ENCODE data around the gene POU6F2.
A peak's percentile ranks its signal among the peaks of the same experiment; 100 is the strongest.
"Not testable (repeated sequence)": the region's sequence is repeated elsewhere in the genome, so short reads cannot be mapped to it uniquely, and the experiment has no call there.

Gene POU6F2

GRCh38 chr7:39324139-39324760 is 346.5 kb downstream of the POU6F2 start:
- no peaks in the 10 kb centered on the region for H3F3A ChIP-seq (ENCODE audit: insufficient read depth, low read length)
- no peaks in the 10 kb centered on the region for H3K9me2 ChIP-seq (replicated peaks; ENCODE audit: insufficient read depth, low read length)
- no peak overlapping the region for H3K27ac ChIP-seq (ENCODE audit: low read length)
- H3K4me1 ChIP-seq (ENCODE audit: low read length): no peaks in the 10 kb centered on the region
- H3K36me3 ChIP-seq (replicated peaks; ENCODE audit: insufficient read depth, low read length): no peaks in the 10 kb centered on the region
- no peak overlapping the region for H3K4me3 ChIP-seq (ENCODE audit: low read length)
- H4K20me1 ChIP-seq (ENCODE audit: insufficient read depth, low read length): no peaks in the 10 kb centered on the region
- H3K4me2 ChIP-seq (ENCODE audit: low read depth, low read length): no peak overlapping the region
- no peaks in the 10 kb centered on the region for H3K79me2 ChIP-seq (ENCODE audit: low read length)
- H3K27me3 ChIP-seq (replicated peaks; ENCODE audit: insufficient read depth, low read length): no peaks in the 10 kb centered on the region
- TF ChIP-seq EZH2phosphoT487 (IDR thresholded peaks at IDR 0.05; ENCODE audit: low read length): no peak
- TF ChIP-seq, protein P1, sequence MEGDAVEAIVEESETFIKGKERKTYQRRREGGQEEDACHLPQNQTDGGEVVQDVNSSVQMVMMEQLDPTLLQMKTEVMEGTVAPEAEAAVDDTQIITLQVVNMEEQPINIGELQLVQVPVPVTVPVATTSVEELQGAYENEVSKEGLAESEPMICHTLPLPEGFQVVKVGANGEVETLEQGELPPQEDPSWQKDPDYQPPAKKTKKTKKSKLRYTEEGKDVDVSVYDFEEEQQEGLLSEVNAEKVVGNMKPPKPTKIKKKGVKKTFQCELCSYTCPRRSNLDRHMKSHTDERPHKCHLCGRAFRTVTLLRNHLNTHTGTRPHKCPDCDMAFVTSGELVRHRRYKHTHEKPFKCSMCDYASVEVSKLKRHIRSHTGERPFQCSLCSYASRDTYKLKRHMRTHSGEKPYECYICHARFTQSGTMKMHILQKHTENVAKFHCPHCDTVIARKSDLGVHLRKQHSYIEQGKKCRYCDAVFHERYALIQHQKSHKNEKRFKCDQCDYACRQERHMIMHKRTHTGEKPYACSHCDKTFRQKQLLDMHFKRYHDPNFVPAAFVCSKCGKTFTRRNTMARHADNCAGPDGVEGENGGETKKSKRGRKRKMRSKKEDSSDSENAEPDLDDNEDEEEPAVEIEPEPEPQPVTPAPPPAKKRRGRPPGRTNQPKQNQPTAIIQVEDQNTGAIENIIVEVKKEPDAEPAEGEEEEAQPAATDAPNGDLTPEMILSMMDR (IDR thresholded peaks at IDR 0.05; ENCODE audit: low read length): no peak
- TF ChIP-seq EZH2 (optimal IDR thresholded peaks at IDR 0.05; ENCODE audit: low read depth, low read length): no peak
- no peaks in the 10 kb centered on the region for H3K9me3 ChIP-seq (replicated peaks; ENCODE audit: insufficient read depth, low read length)
- no peak overlapping the region for H3K9ac ChIP-seq (ENCODE audit: low read length)
- H2AFZ ChIP-seq (ENCODE audit: low read length): no peak overlapping the region
- DNase-seq: no peak

GRCh38 chr7:39331607-39332006 is 353.9 kb downstream of the POU6F2 start:
- not testable (repeated sequence) for H3F3A ChIP-seq (ENCODE audit: insufficient read depth, low read length); H3K36me3 ChIP-seq (replicated peaks; ENCODE audit: insufficient read depth, low read length); H3K9me2 ChIP-seq (replicated peaks; ENCODE audit: insufficient read depth, low read length); H3K9me3 ChIP-seq (replicated peaks; ENCODE audit: insufficient read depth, low read length); H3K4me3 ChIP-seq (ENCODE audit: low read length); H3K4me1 ChIP-seq (ENCODE audit: low read length); H3K79me2 ChIP-seq (ENCODE audit: low read length); H3K9ac ChIP-seq (ENCODE audit: low read length); H3K27ac ChIP-seq (ENCODE audit: low read length); H2AFZ ChIP-seq (ENCODE audit: low read length); H3K4me2 ChIP-seq (ENCODE audit: low read depth, low read length); H3K27me3 ChIP-seq (replicated peaks; ENCODE audit: insufficient read depth, low read length); H4K20me1 ChIP-seq (ENCODE audit: insufficient read depth, low read length)
- DNase-seq: peak; percentile 2

GRCh38 chr7:39332142-39332541 is 354.4 kb downstream of the POU6F2 start:
- Histone ChIP-seq H3K4me1 (ENCODE audit: low read length) (no peaks in the 10 kb centered on the region), H3K4me3 (ENCODE audit: low read length) (no peak overlapping the region), H3K27ac (ENCODE audit: low read length) (no peak overlapping the region), H3K27me3 (replicated peaks; ENCODE audit: insufficient read depth, low read length) (no peaks in the 10 kb centered on the region), H2AFZ (ENCODE audit: low read length) (no peak overlapping the region), H3K79me2 (ENCODE audit: low read length) (no peaks in the 10 kb centered on the region), H3F3A (ENCODE audit: insufficient read depth, low read length) (no peaks in the 10 kb centered on the region), H3K9me2 (replicated peaks; ENCODE audit: insufficient read depth, low read length) (no peaks in the 10 kb centered on the region), H4K20me1 (ENCODE audit: insufficient read depth, low read length) (no peaks in the 10 kb centered on the region), H3K9me3 (replicated peaks; ENCODE audit: insufficient read depth, low read length) (no peaks in the 10 kb centered on the region), H3K9ac (ENCODE audit: low read length) (no peak overlapping the region), H3K4me2 (ENCODE audit: low read depth, low read length) (no peak overlapping the region), H3K36me3 (replicated peaks; ENCODE audit: insufficient read depth, low read length) (no peaks in the 10 kb centered on the region)
- TF ChIP-seq EZH2phosphoT487 (IDR thresholded peaks at IDR 0.05; ENCODE audit: low read length): no peak
- no peak for TF ChIP-seq EZH2 (optimal IDR thresholded peaks at IDR 0.05; ENCODE audit: low read depth, low read length)
- TF ChIP-seq, protein P1 (IDR thresholded peaks at IDR 0.05; ENCODE audit: low read length): no peak
- DNase-seq: no peak

DNA sequence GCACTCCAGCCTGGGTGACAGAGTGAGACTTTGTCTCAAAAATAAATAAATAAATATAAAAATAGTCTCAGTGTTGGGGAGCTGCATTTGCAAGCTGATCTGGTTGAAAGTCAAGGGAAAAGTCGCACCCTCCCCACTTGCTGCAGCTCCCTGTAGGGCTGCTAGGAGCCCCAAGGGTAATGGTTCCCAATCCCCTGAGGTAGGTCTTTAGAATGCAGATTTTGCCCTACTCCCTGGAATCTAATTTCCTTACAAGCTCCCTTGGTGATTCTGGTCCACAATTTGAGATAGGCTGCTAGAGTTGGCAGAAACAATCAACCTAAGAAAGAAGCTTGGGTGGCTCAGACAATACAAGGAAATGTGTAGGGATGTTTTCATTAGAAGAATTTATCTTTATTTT is 356.0 kb downstream of the POU6F2 start:
- Histone ChIP-seq H3K9ac (ENCODE audit: low read length) (no peak overlapping the region), H3F3A (ENCODE audit: insufficient read depth, low read length) (no peaks in the 10 kb centered on the region), H4K20me1 (ENCODE audit: insufficient read depth, low read length) (no peaks in the 10 kb centered on the region), H3K79me2 (ENCODE audit: low read length) (no peaks in the 10 kb centered on the region), H3K36me3 (replicated peaks; ENCODE audit: insufficient read depth, low read length) (no peaks in the 10 kb centered on the region), H3K4me2 (ENCODE audit: low read depth, low read length) (no peak overlapping the region), H3K27ac (ENCODE audit: low read length) (no peak overlapping the region), H3K9me3 (replicated peaks; ENCODE audit: insufficient read depth, low read length) (no peaks in the 10 kb centered on the region), H3K4me1 (ENCODE audit: low read length) (no peaks in the 10 kb centered on the region), H3K4me3 (ENCODE audit: low read length) (no peak overlapping the region), H3K9me2 (replicated peaks; ENCODE audit: insufficient read depth, low read length) (no peaks in the 10 kb centered on the region), H3K27me3 (replicated peaks; ENCODE audit: insufficient read depth, low read length) (no peaks in the 10 kb centered on the region), H2AFZ (ENCODE audit: low read length) (no peak overlapping the region)
- TF ChIP-seq, protein P1 (IDR thresholded peaks at IDR 0.05; ENCODE audit: low read length): no peak
- TF ChIP-seq EZH2 (optimal IDR thresholded peaks at IDR 0.05; ENCODE audit: low read depth, low read length): no peak
- no peak for TF ChIP-seq EZH2phosphoT487 (IDR thresholded peaks at IDR 0.05; ENCODE audit: low read length)
- DNase-seq: no peak
